Astrocyte (in vitro differentiated cells and primary cell): ENCODE results near the gene C20orf204.

ENCODE experiments used
- EZH2 ChIP-seq: IDR thresholded peaks from 2 replicates; pipeline ENCODE4 v1.6.1; 2012; ENCODE audit warnings: mild to moderate bottlenecking, low read length, inconsistent platforms; ENCODE audit not compliant: insufficient read depth
- TF ChIP-seq, protein P1 (sequence below): IDR thresholded peaks from 2 replicates; pipeline ENCODE4 v1.5.1; 2011; ENCODE audit warnings: low read depth, mild to moderate bottlenecking, inconsistent platforms, low read length, moderate library complexity; ENCODE audit not compliant: insufficient read depth

DNA sequence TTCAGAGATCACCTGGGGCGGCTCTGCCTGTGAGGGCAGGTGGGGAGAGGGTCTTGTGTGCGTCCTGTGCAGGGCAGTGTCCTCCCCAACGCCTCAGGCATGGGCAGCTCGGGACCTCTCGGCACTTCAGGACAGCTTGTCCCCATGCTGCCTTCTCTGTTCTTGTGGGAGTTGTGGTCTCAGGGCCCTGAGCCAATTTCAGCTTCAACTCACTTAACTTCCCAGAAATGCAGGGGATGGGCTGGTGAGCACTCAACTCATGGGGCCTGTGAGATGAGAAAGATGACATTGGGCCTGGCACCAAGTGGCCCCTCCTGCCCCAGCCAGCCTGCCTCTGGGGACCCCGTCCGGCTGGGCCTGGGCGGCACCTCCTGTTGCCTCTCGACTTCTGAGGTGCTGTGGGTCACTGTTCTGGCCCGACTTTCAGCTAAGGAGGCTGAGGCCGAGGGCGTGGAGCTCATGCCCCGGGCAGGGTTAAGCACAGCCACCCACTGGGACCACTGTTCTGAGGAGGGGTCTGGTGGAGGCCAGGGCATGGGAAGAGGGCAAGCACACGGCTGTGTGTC lies 36.6 kb downstream of the C20orf204 start:
- TF ChIP-seq, protein P1, sequence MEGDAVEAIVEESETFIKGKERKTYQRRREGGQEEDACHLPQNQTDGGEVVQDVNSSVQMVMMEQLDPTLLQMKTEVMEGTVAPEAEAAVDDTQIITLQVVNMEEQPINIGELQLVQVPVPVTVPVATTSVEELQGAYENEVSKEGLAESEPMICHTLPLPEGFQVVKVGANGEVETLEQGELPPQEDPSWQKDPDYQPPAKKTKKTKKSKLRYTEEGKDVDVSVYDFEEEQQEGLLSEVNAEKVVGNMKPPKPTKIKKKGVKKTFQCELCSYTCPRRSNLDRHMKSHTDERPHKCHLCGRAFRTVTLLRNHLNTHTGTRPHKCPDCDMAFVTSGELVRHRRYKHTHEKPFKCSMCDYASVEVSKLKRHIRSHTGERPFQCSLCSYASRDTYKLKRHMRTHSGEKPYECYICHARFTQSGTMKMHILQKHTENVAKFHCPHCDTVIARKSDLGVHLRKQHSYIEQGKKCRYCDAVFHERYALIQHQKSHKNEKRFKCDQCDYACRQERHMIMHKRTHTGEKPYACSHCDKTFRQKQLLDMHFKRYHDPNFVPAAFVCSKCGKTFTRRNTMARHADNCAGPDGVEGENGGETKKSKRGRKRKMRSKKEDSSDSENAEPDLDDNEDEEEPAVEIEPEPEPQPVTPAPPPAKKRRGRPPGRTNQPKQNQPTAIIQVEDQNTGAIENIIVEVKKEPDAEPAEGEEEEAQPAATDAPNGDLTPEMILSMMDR = no peak
- no peak for TF ChIP-seq EZH2
